Mucosa of stomach (tissue), 1 donor: ENCODE data around the gene LINS1.
"Not testable (repeated sequence)": the region's sequence is repeated elsewhere in the genome, so short reads cannot be mapped to it uniquely, and the experiment has no call there.

Experiments used
- H3K27me3 ChIP-seq: one replicate; pipeline ENCODE4 v1.7.0; 2013; ENCODE audit warnings: mild to moderate bottlenecking, low read length; ENCODE audit not compliant: control insufficient read depth, insufficient read depth
- H3K36me3 ChIP-seq: one replicate; pipeline ENCODE4 v1.7.0; 2013; ENCODE audit warnings: low read length; ENCODE audit not compliant: control insufficient read depth, insufficient read depth
- H3K4me1 ChIP-seq: one replicate; pipeline ENCODE4 v1.7.0; 2013; ENCODE audit warnings: mild to moderate bottlenecking, low read length; ENCODE audit not compliant: control insufficient read depth, insufficient read depth
- H3K4me3 ChIP-seq: one replicate; pipeline ENCODE4 v1.7.0; 2013; ENCODE audit warnings: low read length
- H3K9ac ChIP-seq: one replicate; pipeline ENCODE4 v1.7.0; 2013; ENCODE audit warnings: mild to moderate bottlenecking, low read length, moderate library complexity
- H3K9me3 ChIP-seq: one replicate; pipeline ENCODE4 v1.7.0; 2013; ENCODE audit warnings: mild to moderate bottlenecking, low read length, moderate library complexity; ENCODE audit not compliant: control insufficient read depth
- donor health status: Pancreatic carcinoma.

The LINS1 gene

GRCh38 chr15:100596792-100597191, 5.2 kb downstream of the LINS1 start:
- H3K9ac ChIP-seq: no peak overlapping the region
- H3K4me3 ChIP-seq: no peak overlapping the region
- H3K4me1 ChIP-seq: peaks cover 15% of the 10 kb centered on the region
- H3K9me3 ChIP-seq: no peaks in the 10 kb centered on the region
- no peaks in the 10 kb centered on the region for H3K27me3 ChIP-seq
- H3K36me3 ChIP-seq: no peaks in the 10 kb centered on the region

DNA sequence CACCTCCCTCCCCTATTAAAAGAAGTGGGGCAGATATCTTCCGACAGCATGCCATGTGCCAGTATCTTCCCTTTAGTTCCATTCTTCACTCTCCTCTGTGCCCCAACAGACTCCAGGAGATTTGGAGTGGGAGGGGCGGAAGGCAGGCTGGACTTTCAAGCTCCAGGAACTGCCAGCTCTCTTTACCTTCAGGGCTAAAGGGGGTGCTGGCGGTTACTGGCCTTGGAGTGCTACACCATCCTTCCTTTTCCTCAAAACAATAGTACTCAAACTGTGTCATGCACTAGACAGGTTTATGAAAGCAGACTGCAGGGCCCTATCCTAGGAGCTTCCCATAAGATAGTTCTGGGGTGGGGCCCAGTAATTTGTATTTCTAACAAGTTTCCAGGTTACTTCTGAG, 6.0 kb downstream of the LINS1 start:
- Histone ChIP-seq H3K9ac (no peak overlapping the region), H3K4me1 (peaks cover 11% of the 10 kb centered on the region), H3K27me3 (no peaks in the 10 kb centered on the region), H3K4me3 (no peak overlapping the region), H3K36me3 (no peaks in the 10 kb centered on the region), H3K9me3 (no peaks in the 10 kb centered on the region)

DNA sequence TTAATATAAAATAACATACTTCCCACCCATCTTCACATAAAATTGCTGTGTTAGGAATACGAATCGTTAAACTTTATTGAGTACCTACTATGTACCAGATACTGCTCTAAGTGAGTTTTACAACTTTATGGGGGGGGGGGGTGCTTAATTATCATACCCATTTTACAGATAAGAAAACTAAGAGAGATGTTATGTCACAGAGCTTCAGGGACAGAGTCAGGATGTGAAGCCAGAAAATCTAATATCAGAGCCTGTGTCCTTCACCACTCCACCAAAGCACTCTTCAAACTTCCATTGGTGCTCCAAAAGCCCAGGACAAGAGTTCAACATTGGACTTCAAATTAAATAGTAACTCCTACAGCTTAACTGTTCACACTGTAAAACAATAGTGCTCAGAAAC, 8.6 kb downstream of the LINS1 start:
- H3K4me1 ChIP-seq: peaks cover 8% of the 10 kb centered on the region

DNA sequence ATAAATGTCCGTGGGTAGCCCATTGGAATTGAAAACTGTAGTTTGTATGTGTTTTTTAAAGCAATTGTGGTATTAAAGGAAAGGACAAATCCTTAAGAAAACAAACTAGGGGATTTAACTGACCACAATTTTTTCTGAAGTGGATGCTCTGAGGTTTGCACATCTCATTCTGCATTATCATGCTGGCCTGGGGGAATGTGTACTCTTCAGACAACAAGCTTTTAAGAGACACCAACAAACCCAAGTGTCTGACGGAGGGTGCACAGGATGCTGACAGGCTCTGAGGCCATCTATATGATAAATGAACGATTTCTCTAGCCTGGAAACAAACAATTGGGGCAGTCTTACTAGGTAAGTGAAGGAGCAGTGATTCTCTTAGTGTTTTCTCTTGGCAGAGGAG, 9.1 kb downstream of the LINS1 start:
- no peak overlapping the region for H3K9ac ChIP-seq
- H3K4me3 ChIP-seq: no peak overlapping the region
- H3K4me1 ChIP-seq: peaks cover 8% of the 10 kb centered on the region
- no peaks in the 10 kb centered on the region for H3K36me3 ChIP-seq
- H3K27me3 ChIP-seq: no peaks in the 10 kb centered on the region
- H3K9me3 ChIP-seq: no peaks in the 10 kb centered on the region

More for the DNA sequence above, 8.6 kb downstream of the LINS1 start:
- H3K36me3 ChIP-seq: no peaks in the 10 kb centered on the region
- H3K9me3 ChIP-seq: no peaks in the 10 kb centered on the region
- H3K27me3 ChIP-seq: no peaks in the 10 kb centered on the region
- no peak overlapping the region for H3K9ac ChIP-seq
- no peak overlapping the region for H3K4me3 ChIP-seq

DNA sequence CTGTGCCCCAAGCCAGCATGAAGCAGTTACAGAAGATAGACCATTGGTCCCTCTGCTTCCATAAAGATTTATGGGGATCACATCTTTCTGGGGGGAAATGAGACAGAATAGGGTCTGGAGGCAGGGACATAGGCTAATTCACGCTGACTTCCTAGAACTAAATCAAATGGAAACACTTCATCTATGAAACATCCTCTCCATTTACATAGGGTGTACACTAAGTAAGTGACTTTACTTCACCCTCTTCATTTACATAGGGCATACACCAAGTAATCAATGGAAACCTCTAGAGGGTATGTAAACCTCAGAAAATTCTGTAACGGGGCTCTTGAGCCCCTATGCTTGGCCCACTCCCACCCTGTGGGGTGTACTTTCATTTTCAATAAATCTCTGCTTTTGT, 10.1 kb downstream of the LINS1 start:
- Histone ChIP-seq H3K9ac (no peak overlapping the region), H3K4me1 (peaks cover 5% of the 10 kb centered on the region), H3K27me3 (no peaks in the 10 kb centered on the region), H3K36me3 (no peaks in the 10 kb centered on the region), H3K9me3 (no peaks in the 10 kb centered on the region), H3K4me3 (no peak overlapping the region)

DNA sequence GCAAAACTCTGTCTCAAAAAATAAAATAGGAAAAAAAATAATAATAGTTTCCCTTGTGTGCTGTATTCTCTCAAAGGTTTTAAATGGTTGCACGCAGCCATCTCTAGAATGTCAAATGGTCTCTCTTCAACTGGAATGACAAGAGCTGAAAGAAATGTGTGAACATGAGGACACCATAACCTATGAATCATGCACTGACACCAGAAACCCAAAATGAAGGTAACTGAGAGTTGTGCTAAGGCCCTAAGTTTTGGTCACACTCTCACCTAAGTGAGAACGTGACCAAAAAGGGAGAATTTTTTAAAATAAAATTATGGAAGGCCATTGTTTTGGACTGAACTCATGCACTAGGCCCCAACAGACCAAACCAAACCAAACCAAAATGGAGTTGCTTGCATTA, 10.8 kb downstream of the LINS1 start:
- not testable (repeated sequence) for H3K9me3 ChIP-seq, H3K36me3 ChIP-seq, H3K27me3 ChIP-seq, H3K4me3 ChIP-seq, H3K9ac ChIP-seq, H3K4me1 ChIP-seq

- Histone ChIP-seq H3K4me1 (no peaks in the 10 kb centered on the region), H3K27me3 (no peaks in the 10 kb centered on the region), H3K36me3 (no peaks in the 10 kb centered on the region), H3K4me3 (no peak overlapping the region), H3K9ac (no peak overlapping the region), H3K9me3 (no peaks in the 10 kb centered on the region)
Observed at GRCh38 chr15:100588638-100589242, 13.2 kb downstream of the LINS1 start.

DNA sequence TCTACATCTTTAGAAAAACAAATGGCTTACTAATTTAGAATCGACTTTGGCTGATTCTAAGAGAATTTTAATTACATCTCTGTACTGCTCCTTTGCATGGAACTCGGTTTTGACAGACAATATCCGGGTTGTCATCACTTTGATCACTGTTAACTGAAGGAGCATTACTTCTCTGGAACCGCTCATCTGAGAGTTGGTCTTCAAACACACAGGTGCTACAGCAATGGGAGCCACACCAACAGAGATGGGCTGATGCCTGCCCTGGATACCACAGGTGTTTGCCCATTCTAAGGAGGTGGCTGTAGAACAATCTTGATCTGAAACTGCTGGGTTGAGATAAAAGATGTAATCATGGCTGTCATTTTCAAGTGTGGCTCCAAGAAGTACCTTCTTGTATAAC, 21.6 kb downstream of the LINS1 start:
- no peaks in the 10 kb centered on the region for H3K27me3 ChIP-seq
- no peaks in the 10 kb centered on the region for H3K9me3 ChIP-seq
- H3K4me1 ChIP-seq: no peaks in the 10 kb centered on the region
- H3K4me3 ChIP-seq: no peak overlapping the region
- no peaks in the 10 kb centered on the region for H3K36me3 ChIP-seq
- H3K9ac ChIP-seq: no peak overlapping the region

DNA sequence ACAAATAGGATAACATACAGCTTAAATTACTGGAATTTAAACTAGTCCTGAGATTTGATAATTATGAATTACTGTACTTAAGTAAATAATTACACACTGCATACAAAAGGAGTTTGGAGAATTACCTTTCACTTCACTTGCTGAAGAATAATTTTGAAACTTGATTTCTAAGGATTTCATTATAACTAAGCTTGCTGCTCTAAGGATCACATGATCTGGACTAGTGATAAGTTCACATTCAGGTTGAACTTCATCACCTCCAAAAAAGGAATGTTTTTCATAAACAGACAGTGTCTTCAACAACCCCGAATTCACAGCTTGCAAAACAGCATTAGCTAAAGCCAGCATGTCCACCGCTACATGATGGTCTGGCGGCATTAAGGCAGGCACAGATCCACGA, 28.5 kb downstream of the LINS1 start:
- Histone ChIP-seq H3K4me3 (no peak overlapping the region), H3K4me1 (no peaks in the 10 kb centered on the region), H3K9ac (no peak overlapping the region), H3K27me3 (no peaks in the 10 kb centered on the region), H3K9me3 (no peaks in the 10 kb centered on the region), H3K36me3 (no peaks in the 10 kb centered on the region)

DNA sequence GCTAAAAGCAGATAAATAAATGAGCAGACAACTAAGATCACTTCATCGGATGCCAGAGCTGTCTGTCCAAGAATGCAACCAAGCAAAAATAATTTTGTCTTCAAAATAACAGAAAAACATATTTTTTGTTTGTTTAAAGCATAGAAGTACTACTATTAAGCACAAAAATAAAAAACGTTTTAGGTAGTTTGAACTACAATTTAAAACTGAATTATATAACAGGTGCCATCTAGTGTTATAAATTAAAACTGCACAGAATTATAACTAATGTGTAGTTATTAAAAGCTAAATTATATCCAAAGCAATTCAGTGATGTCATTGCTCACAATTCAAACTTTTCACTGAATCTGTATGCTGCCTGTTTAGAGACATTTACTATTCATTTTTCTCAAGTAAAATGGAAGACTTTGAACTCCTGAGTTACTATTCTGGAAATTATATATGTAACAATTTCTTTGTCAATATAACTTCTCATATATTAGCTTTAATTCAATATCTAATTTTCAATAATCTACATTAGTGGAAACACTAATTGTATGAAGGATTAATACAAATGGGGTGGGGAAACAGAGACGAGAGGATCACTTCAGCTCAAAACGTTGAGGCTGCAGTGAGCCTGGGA, 29.5 kb downstream of the LINS1 start:
- no peaks in the 10 kb centered on the region for H3K9me3 ChIP-seq
- H3K36me3 ChIP-seq: no peaks in the 10 kb centered on the region
- H3K4me3 ChIP-seq: no peak overlapping the region
- H3K9ac ChIP-seq: no peak overlapping the region
- H3K27me3 ChIP-seq: no peaks in the 10 kb centered on the region
- no peaks in the 10 kb centered on the region for H3K4me1 ChIP-seq

DNA sequence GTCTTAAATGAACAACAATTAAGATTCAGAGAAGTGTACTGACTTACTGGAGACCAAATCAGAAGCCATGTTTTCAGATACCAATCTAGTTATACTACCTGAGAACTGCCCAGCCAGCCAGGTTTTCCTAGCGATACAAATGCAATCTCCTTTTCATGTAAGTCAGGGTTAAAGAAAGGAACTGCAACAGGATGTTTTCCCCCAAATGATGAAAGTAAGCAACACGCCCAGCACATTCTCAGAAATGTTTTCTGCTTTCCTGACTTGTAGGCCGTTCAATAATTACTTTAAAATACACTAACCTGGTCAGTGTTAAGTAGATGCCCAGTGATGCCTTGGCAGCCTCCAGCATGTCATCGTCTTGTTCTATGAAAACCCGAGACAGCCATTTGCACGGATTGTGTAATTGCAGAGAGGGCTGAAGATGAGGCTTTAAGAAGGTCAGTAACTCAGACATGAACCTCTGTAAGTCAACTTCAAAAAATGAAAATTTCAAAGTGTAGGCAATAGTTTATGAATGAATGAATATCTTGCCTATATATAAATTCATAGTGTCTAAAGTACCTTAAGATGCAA, 30.3 kb downstream of the LINS1 start:
- Histone ChIP-seq H3K27me3 (no peaks in the 10 kb centered on the region), H3K4me1 (no peaks in the 10 kb centered on the region), H3K36me3 (no peaks in the 10 kb centered on the region), H3K9ac (no peak overlapping the region), H3K4me3 (no peak overlapping the region), H3K9me3 (no peaks in the 10 kb centered on the region)

DNA sequence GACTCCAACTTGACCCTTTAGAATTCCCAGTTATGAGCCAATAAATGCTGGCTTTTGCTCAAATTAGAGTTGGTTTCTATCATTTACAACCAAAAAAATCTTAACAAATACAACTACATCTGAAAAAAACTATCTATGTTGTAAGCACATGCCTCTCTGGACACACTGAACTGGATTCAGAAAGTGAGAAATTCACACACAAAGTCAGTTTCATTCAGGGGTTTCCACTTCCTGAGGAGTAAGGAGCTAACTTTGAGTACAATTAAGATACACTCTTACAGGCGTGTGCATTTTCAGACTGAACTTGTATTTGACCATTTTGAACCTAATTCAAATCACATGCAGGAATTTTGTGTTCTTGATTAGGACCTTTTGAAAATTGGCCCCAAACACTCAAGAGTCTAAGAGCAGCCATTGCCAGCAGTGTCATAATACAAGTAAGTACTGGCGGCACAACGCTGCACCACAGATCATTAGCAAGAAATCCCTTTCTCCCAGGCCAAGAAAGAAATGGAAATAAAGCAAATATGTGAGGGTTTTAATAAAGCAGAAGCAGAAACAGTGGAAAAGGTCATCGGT, 31.2 kb downstream of the LINS1 start:
- no peaks in the 10 kb centered on the region for H3K27me3 ChIP-seq
- H3K9me3 ChIP-seq: no peaks in the 10 kb centered on the region
- H3K36me3 ChIP-seq: no peaks in the 10 kb centered on the region
- no peak overlapping the region for H3K9ac ChIP-seq
- H3K4me3 ChIP-seq: no peak overlapping the region
- no peaks in the 10 kb centered on the region for H3K4me1 ChIP-seq
